Mesenchymal stem cell (in vitro differentiated cells and primary cell): ENCODE results near the gene SETSIP.

Source experiments
- DNase-seq: peaks from one replicate; pipeline ENCODE4 v3.0.0-alpha.2; 2013
- H2AFZ ChIP-seq: one replicate; pipeline ENCODE4 v1.6.1; 2013; ENCODE audit warnings: low read depth, mild to moderate bottlenecking, control low read depth, inconsistent platforms, low read length, moderate library complexity
- H2AK5ac ChIP-seq: 2 replicates; pipeline ENCODE4 v1.6.1; 2013; ENCODE audit warnings: low read length, moderate library complexity, mild to moderate bottlenecking, inconsistent platforms; ENCODE audit not compliant: severe bottlenecking
- H2BK120ac ChIP-seq: one replicate; pipeline ENCODE4 v1.6.1; 2013; ENCODE audit warnings: low read depth, mild to moderate bottlenecking, inconsistent platforms, low read length, moderate library complexity
- H2BK12ac ChIP-seq, 2 experiments: one replicate each; pipeline ENCODE4 v1.6.1; 2013; ENCODE audit warnings: inconsistent platforms in 2 of 2, low read length in 2 of 2, mild to moderate bottlenecking in 2 of 2, moderate library complexity in 2 of 2, control low read depth in 1 of 2
- H2BK15ac ChIP-seq: one replicate; pipeline ENCODE4 v1.6.1; 2013; ENCODE audit warnings: mild to moderate bottlenecking, low read depth, inconsistent platforms; ENCODE audit not compliant: poor library complexity, severe bottlenecking
- H2BK5ac ChIP-seq: 2 replicates; pipeline ENCODE4 v1.6.1; 2013; ENCODE audit warnings: low read depth, mild to moderate bottlenecking, low read length, control low read depth, inconsistent platforms; ENCODE audit not compliant: poor library complexity, severe bottlenecking
- H3K14ac ChIP-seq, 2 experiments: one replicate each; pipeline ENCODE4 v1.6.1; 2013; ENCODE audit warnings: inconsistent platforms in 2 of 2, low read length in 2 of 2, control low read depth in 1 of 2, mild to moderate bottlenecking in 1 of 2, moderate library complexity in 1 of 2
- H3K18ac ChIP-seq, 2 experiments: one replicate each; pipeline ENCODE4 v1.6.1; 2013; ENCODE audit warnings: inconsistent platforms in 2 of 2, low read length in 2 of 2, control low read depth in 1 of 2, low read depth in 1 of 2, mild to moderate bottlenecking in 1 of 2
- H3K23ac ChIP-seq, 2 experiments: one replicate each; pipeline ENCODE4 v1.6.1; 2013; ENCODE audit warnings: inconsistent platforms in 2 of 2, low read length in 2 of 2, mild to moderate bottlenecking in 2 of 2, moderate library complexity in 2 of 2, control low read depth in 1 of 2
- H3K27ac ChIP-seq: 2 replicates; pipeline ENCODE4 v1.5.1; 2013; ENCODE audit warnings: mild to moderate bottlenecking, moderate library complexity, low read length, control low read depth, inconsistent platforms; ENCODE audit not compliant: poor library complexity, severe bottlenecking
- H3K27me3 ChIP-seq, 2 experiments: 2 replicates each; pipeline versions ENCODE4 v1.6.1 to v1.7.0; 2013; ENCODE audit warnings: low read length in 2 of 2, mild to moderate bottlenecking in 2 of 2, moderate library complexity in 2 of 2, control low read depth in 1 of 2, inconsistent platforms in 1 of 2; ENCODE audit not compliant: control insufficient read depth in 1 of 2, insufficient read depth in 1 of 2
- H3K36me3 ChIP-seq, 2 experiments: 2 replicates each; pipeline versions ENCODE4 v1.6.1 to v1.7.0; 2013; ENCODE audit warnings: low read length in 2 of 2, control low read depth in 1 of 2, inconsistent platforms in 1 of 2, low read depth in 1 of 2, mild to moderate bottlenecking in 1 of 2; ENCODE audit not compliant: insufficient read depth in 2 of 2, control insufficient read depth in 1 of 2
- H3K4ac ChIP-seq, 2 experiments: one replicate each; pipeline ENCODE4 v1.6.1; 2013; ENCODE audit warnings: inconsistent platforms in 2 of 2, low read length in 2 of 2, mild to moderate bottlenecking in 2 of 2, moderate library complexity in 2 of 2, control low read depth in 1 of 2, low read depth in 1 of 2
- H3K4me1 ChIP-seq: 2 replicates; pipeline ENCODE4 v1.6.1; 2013; ENCODE audit warnings: low read depth, low read length, control low read depth; ENCODE audit not compliant: control insufficient read depth, insufficient read depth
- H3K4me2 ChIP-seq: 2 replicates; pipeline ENCODE4 v1.6.1; 2013; ENCODE audit warnings: low read length, mild to moderate bottlenecking, inconsistent platforms; ENCODE audit not compliant: poor library complexity, severe bottlenecking
- H3K4me3 ChIP-seq, 2 experiments: 2 replicates each; pipeline versions ENCODE4 v1.5.1 to v1.7.0; 2013; ENCODE audit warnings: low read length in 2 of 2, mild to moderate bottlenecking in 2 of 2, control low read depth in 1 of 2, low read depth in 1 of 2; ENCODE audit not compliant: insufficient read depth in 1 of 2
- H3K79me1 ChIP-seq: replicated peaks from 2 replicates; pipeline ENCODE4 v1.6.1; 2013; ENCODE audit warnings: mild to moderate bottlenecking, control low read depth, low read length, inconsistent platforms; ENCODE audit not compliant: poor library complexity, severe bottlenecking
- H3K9ac ChIP-seq: 2 replicates; pipeline ENCODE4 v1.7.0; 2013; ENCODE audit warnings: mild to moderate bottlenecking, low read length, moderate library complexity
- H3K9me3 ChIP-seq: 2 replicates; pipeline ENCODE4 v1.7.0; 2013; ENCODE audit warnings: mild to moderate bottlenecking, low read length; ENCODE audit not compliant: control insufficient read depth
- H4K8ac ChIP-seq: one replicate; pipeline ENCODE4 v1.6.1; 2013; ENCODE audit warnings: inconsistent platforms, mild to moderate bottlenecking, low read length, moderate library complexity
- H4K91ac ChIP-seq: one replicate; pipeline ENCODE4 v1.6.1; 2013; ENCODE audit warnings: mild to moderate bottlenecking, low read length, inconsistent platforms
- WGBS: methylation state at CpG from one replicate; pipeline ENCODE4 v1.1.7; 2013; ENCODE audit warnings: mixed read lengths; 5-methylcytosine and 5-hydroxymethylcytosine counted together

The SETSIP gene

GRCh38 chr1:92037400-92037799 lies 37.8 kb downstream of the SETSIP start:
- Histone ChIP-seq H2BK15ac (no peak overlapping the region), H3K4me3 (no peak overlapping the region), H3K4me2 (no peak overlapping the region), H3K27ac (no peak overlapping the region), H2BK120ac (no peak overlapping the region), H3K4me1 (no peaks in the 10 kb centered on the region), H3K9ac (no peak overlapping the region), H4K8ac (no peak overlapping the region), H3K18ac (no peak overlapping the region), H3K4ac (no peak overlapping the region), H3K27me3 (no peaks in the 10 kb centered on the region), H3K9me3 (no peaks in the 10 kb centered on the region), H2AFZ (no peak overlapping the region), H3K14ac (no peak overlapping the region), H2AK5ac (no peak overlapping the region), H4K91ac (no peak overlapping the region), H3K79me1 (no peaks in the 10 kb centered on the region), H2BK5ac (no peak overlapping the region), H3K36me3 (no peaks in the 10 kb centered on the region), H3K23ac (no peak overlapping the region), H2BK12ac (peak overlapping the region in 1 of 2 experiments; percentile 39)
- 26% methylated on average over 6 of the region's 6 CpGs for WGBS
- peak; percentile 80 for DNase-seq

GRCh38 chr1:92031281-92032110 lies 43.7 kb downstream of the SETSIP start:
- Histone ChIP-seq H3K23ac (no peak overlapping the region), H3K4me2 (no peak overlapping the region), H4K91ac (no peak overlapping the region), H2AFZ (no peak overlapping the region), H3K36me3 (no peaks in the 10 kb centered on the region), H3K27ac (no peak overlapping the region), H2AK5ac (no peak overlapping the region), H3K4me3 (no peak overlapping the region), H3K18ac (peak overlapping the region; percentile 2 to 40), H3K9ac (no peak overlapping the region), H2BK5ac (no peak overlapping the region), H4K8ac (peak overlapping the region; percentile 41), H2BK120ac (peak overlapping the region; percentile 68), H3K79me1 (no peaks in the 10 kb centered on the region), H2BK12ac (peak overlapping the region in 1 of 2 experiments; percentile 54), H3K4ac (peak overlapping the region in 1 of 2 experiments; percentile 60), H3K4me1 (peaks cover 6% of the 10 kb centered on the region), H3K9me3 (no peaks in the 10 kb centered on the region), H3K27me3 (peaks cover 0 to 7% of the 10 kb centered on the region in 2 experiments), H2BK15ac (no peak overlapping the region), H3K14ac (no peak overlapping the region)
- 46% methylated on average over 5 of the region's 6 CpGs for WGBS
- DNase-seq, result peak; percentile 31

GRCh38 chr1:92030656-92031107 lies 44.5 kb downstream of the SETSIP start:
- Histone ChIP-seq H3K14ac (no peak overlapping the region), H2BK120ac (no peak overlapping the region), H3K4me2 (peak overlapping the region; percentile 98), H2BK12ac (no peak overlapping the region), H4K8ac (peak overlapping the region; percentile 6), H3K9me3 (no peaks in the 10 kb centered on the region), H3K79me1 (no peaks in the 10 kb centered on the region), H3K27ac (no peak overlapping the region), H3K27me3 (peaks cover 0 to 7% of the 10 kb centered on the region in 2 experiments), H3K4me1 (peaks cover 6% of the 10 kb centered on the region), H3K18ac (peak overlapping the region in 1 of 2 experiments; percentile 34), H3K9ac (no peak overlapping the region), H2BK5ac (no peak overlapping the region), H3K36me3 (no peaks in the 10 kb centered on the region), H3K23ac (no peak overlapping the region), H3K4me3 (peak overlapping the region in 1 of 2 experiments; percentile 77), H2AK5ac (no peak overlapping the region), H2AFZ (no peak overlapping the region), H2BK15ac (no peak overlapping the region), H4K91ac (no peak overlapping the region), H3K4ac (peak overlapping the region in 1 of 2 experiments; percentile 26)
- WGBS, result 0% methylated on average over 4 of the region's 4 CpGs
- peak; percentile 72 for DNase-seq

GRCh38 chr1:92029241-92029922 lies 45.8 kb downstream of the SETSIP start:
- no peaks in the 10 kb centered on the region for H3K79me1 ChIP-seq
- H3K23ac ChIP-seq, result no peak overlapping the region
- 33% methylated on average over 31 of the region's 31 CpGs for WGBS
- H3K4ac ChIP-seq, result peak overlapping the region in 1 of 2 experiments; percentile 93
- H2AFZ ChIP-seq, result peak overlapping the region; percentile 99
- no peak overlapping the region for H3K27ac ChIP-seq
- H3K18ac ChIP-seq, result peak overlapping the region; percentile 17 to 95
- H3K4me1 ChIP-seq, result peaks cover 6% of the 10 kb centered on the region
- peak overlapping the region in 1 of 2 experiments; percentile 39 for H2BK12ac ChIP-seq
- H2BK15ac ChIP-seq, result no peak overlapping the region
- H3K27me3 ChIP-seq, result peaks cover 0 to 7% of the 10 kb centered on the region in 2 experiments
- H3K4me2 ChIP-seq, result peak overlapping the region; percentile 98
- H2BK5ac ChIP-seq, result no peak overlapping the region
- no peaks in the 10 kb centered on the region for H3K9me3 ChIP-seq
- H3K36me3 ChIP-seq, result no peaks in the 10 kb centered on the region
- peak overlapping the region; percentile 70 for H4K8ac ChIP-seq
- no peak overlapping the region for H2BK120ac ChIP-seq
- peak overlapping the region; percentile 77 to 79 for H3K4me3 ChIP-seq
- peak; percentile 2 for DNase-seq
- H3K14ac ChIP-seq, result peak overlapping the region in 1 of 2 experiments; percentile 79
- peak overlapping the region; percentile 95 for H4K91ac ChIP-seq
- peak overlapping the region; percentile 63 for H3K9ac ChIP-seq
- no peak overlapping the region for H2AK5ac ChIP-seq
